Stomach (tissue), 9 donors: ENCODE results near the gene ATXN10. TPM values are rescaled to one million over a fixed set of nuclear protein-coding genes. Genes with fewer than 3 reads are reported as not detected.

Source experiments
- DNase-seq, 2 donors: peaks; one replicate each; pipeline versions ENCODE4 v3.0.0 to v3.0.0-alpha.2; 2013 to 2019
- H3K27ac ChIP-seq, 5 donors: fragments of 200-600 bp in 4 of 5; sonication (generic) in 4 of 5; one replicate each; pipeline ENCODE4 v1.5.1; 2013 to 2019; ENCODE audit warnings: mild to moderate bottlenecking in 1 of 5, moderate library complexity in 1 of 5
- H3K27me3 ChIP-seq, 3 donors: fragments of 200-600 bp; sonication (generic); one replicate each; pipeline ENCODE4 v1.5.1; 2017 to 2019; ENCODE audit warnings: mixed run types in 1 of 3
- H3K36me3 ChIP-seq, 4 donors: fragments of 200-600 bp; sonication (generic); 1 replicate in 3 of 4; 2 replicates in 1 of 4; pipeline ENCODE4 v1.5.1; 2016 to 2019
- H3K4me1 ChIP-seq, 4 donors: fragments of 200-600 bp; sonication (generic); one replicate each; pipeline ENCODE4 v1.5.1; 2016 to 2019
- H3K4me3 ChIP-seq, 4 donors: fragments of 200-600 bp; sonication (generic) in 3 of 4; one replicate each; pipeline ENCODE4 v1.5.1; 2016 to 2019; ENCODE audit warnings: mild to moderate bottlenecking in 1 of 4
- H3K9me3 ChIP-seq, 4 donors: fragments of 200-600 bp; sonication (generic); one replicate each; pipeline ENCODE4 v1.5.1; 2016 to 2019
- EP300 ChIP-seq: sonication (generic); formaldehyde crosslinking; IDR thresholded peaks from one replicate; pipeline ENCODE4 v1.6.1; 2017; ENCODE audit warnings: antibody characterized with exemption
- POLR2A ChIP-seq, 4 donors: fragments of 450-650 bp; IDR thresholded peaks; one replicate each; pipeline ENCODE4 v1.6.1; 2016; ENCODE audit warnings: antibody characterized with exemption in 4 of 4, control low read depth in 2 of 4, mild to moderate bottlenecking in 1 of 4, moderate library complexity in 1 of 4
- POLR2AphosphoS5 ChIP-seq, 3 donors: sonication (generic); formaldehyde crosslinking; IDR thresholded peaks; one replicate each; pipeline ENCODE4 v1.6.1; 2016; ENCODE audit warnings: antibody characterized with exemption in 3 of 3
- WGBS, 5 donors: extraction: QIAGEN DNeasy Blood & Tissue Kit in 3 of 5; methylation state at CpG; one replicate each; pipeline versions ENCODE4 v1.1.5 to v1.1.7; 2013 to 2018; 5-methylcytosine and 5-hydroxymethylcytosine counted together
- intact Hi-C: fragments of 100-400 bp; cut with DNase I; formaldehyde crosslinking; loops from one replicate; pipeline ENCODE4 v1.15.1; 2023; ENCODE audit warnings: low total_unique reads
- polyA plus RNA-seq, 3 donors: library from polyadenylated mRNA; stranded (reverse); fragments of 200-250 nt; gene quantifications; one replicate each; pipeline ENCODE4 v1.2.3, GENCODE V29; 2013
- total RNA-seq, 5 donors: library from RNA; depleted of rRNA; stranded (reverse); fragments of >200 nt; gene quantifications; one replicate each; pipeline versions ENCODE4 v1.1.0 to v1.2.3, GENCODE V29; 2014 to 2016
- TF ChIP-seq, protein P1 (sequence below), 7 experiments: fragments of 450-650 bp in 4 of 7; fragments of 200-600 bp in 3 of 7; sonication (generic) in 3 of 7; IDR thresholded peaks; one replicate each; pipeline ENCODE4 v1.5.1; 2016 to 2019; ENCODE audit warnings: antibody characterized with exemption in 7 of 7, control low read depth in 2 of 7, mild to moderate bottlenecking in 1 of 7
- donor health status: healthy with polysubstance abuse.
- donor health status: Bipolar disorder and iron deficiency.
- donor health status: healthy.

The ATXN10 gene
- total and polyA plus RNA-seq, 8 donors, result 36.5 to 171 (median 89.4) TPM

DNA sequence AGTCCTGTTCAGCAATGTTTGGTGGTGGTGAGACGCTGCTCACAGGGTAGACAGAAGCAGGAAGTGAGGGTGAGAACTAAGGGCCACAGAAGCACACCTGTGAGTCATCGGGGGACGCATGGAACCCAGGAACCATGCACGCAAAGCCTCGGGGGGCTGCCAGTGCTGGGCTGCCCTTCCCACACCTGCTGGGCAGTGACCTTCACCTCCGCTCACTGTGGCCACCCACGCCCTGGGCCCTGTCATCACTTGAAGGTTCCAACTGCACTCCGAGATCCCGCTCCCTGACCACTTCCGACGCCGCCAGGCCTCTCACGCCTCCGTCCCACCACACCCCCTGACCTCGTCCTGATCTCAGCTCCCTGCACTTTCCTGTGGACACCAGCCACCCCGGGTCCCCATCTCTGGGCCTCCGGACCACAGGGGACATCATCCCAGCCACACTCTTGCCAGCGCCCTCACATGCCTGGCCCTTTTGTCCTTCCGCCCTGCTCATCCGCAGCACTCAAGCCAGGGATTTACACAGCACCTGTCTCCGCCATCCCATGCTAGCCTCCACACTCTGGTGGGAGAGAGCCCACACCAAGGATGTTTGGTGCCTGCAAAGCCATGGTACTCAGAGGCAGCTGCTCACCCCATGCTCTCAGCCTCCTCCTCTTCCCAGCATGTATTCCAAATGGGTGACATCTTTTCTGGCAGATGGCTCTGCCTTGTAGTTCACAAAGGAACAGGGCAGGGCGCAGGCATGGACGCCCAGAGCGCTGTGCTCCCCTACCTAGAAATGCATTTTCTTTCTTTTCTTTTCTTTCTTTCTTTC lies 23.1 kb upstream of the ATXN10 start:
- TF ChIP-seq, protein P1, sequence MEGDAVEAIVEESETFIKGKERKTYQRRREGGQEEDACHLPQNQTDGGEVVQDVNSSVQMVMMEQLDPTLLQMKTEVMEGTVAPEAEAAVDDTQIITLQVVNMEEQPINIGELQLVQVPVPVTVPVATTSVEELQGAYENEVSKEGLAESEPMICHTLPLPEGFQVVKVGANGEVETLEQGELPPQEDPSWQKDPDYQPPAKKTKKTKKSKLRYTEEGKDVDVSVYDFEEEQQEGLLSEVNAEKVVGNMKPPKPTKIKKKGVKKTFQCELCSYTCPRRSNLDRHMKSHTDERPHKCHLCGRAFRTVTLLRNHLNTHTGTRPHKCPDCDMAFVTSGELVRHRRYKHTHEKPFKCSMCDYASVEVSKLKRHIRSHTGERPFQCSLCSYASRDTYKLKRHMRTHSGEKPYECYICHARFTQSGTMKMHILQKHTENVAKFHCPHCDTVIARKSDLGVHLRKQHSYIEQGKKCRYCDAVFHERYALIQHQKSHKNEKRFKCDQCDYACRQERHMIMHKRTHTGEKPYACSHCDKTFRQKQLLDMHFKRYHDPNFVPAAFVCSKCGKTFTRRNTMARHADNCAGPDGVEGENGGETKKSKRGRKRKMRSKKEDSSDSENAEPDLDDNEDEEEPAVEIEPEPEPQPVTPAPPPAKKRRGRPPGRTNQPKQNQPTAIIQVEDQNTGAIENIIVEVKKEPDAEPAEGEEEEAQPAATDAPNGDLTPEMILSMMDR (IDR thresholded peaks at IDR 0.05), result no peak
- TF ChIP-seq EP300 (no peak), POLR2AphosphoS5 (IDR thresholded peaks at IDR 0.05) (no peak), POLR2A (IDR thresholded peaks at IDR 0.05) (no peak)
- no peaks in the 10 kb centered on the region for H3K36me3 ChIP-seq
- intact Hi-C loops, result loop anchor here (10.0 kb wide), 1 partner anchor 216 kb away; no protein-coding TSS in a partner anchor
- H3K4me3 ChIP-seq, result no peak overlapping the region
- H3K9me3 ChIP-seq, result no peaks in the 10 kb centered on the region
- no peak for DNase-seq
- WGBS, 5 donors, result 73 to 85% (median 85%) methylated on average over 24 of the region's 24 CpGs
- no peak overlapping the region for H3K27ac ChIP-seq
- H3K27me3 ChIP-seq, result peaks cover 0 to 83% (median 18%) of the 10 kb centered on the region in 3 donors
- H3K4me1 ChIP-seq, result peaks cover 8 to 12% (median 10%) of the 10 kb centered on the region in 4 donors

DNA sequence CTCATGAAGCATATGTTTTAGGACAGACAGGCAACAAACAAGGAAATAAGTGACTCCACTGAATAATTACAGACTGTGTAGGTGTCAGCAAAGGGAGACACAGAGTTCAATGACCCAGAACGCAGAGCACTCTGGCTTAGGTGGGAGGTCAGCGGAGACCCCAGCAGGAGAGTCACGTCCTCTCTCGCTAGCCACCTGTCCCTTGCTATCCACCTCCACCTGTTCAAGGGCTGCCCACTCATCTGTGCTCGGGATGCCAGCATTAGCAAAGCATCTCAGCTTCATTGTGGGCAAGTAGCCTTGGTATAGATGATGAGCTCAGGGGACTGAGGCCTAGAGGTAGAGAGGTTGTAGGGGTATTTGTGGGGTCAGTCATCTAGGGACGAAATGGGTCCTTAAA lies 21.8 kb upstream of the ATXN10 start:
- Histone ChIP-seq H3K4me1 (peaks cover 8 to 12% (median 10%) of the 10 kb centered on the region in 4 donors), H3K36me3 (no peaks in the 10 kb centered on the region), H3K9me3 (no peaks in the 10 kb centered on the region), H3K27ac (no peak overlapping the region), H3K4me3 (no peak overlapping the region), H3K27me3 (peaks cover 0 to 83% (median 10%) of the 10 kb centered on the region in 3 donors)
- 86 to 95% (median 91%) methylated on average over 6 of the region's 6 CpGs for WGBS, 5 donors
- intact Hi-C loops, result loop anchor here (10.0 kb wide), 1 partner anchor 215 kb away; no protein-coding TSS in a partner anchor
- DNase-seq, result no peak
- no peak for TF ChIP-seq POLR2A (IDR thresholded peaks at IDR 0.05)
- no peak for TF ChIP-seq EP300
- TF ChIP-seq, protein P1 (IDR thresholded peaks at IDR 0.05), result no peak
- no peak for TF ChIP-seq POLR2AphosphoS5 (IDR thresholded peaks at IDR 0.05)

DNA sequence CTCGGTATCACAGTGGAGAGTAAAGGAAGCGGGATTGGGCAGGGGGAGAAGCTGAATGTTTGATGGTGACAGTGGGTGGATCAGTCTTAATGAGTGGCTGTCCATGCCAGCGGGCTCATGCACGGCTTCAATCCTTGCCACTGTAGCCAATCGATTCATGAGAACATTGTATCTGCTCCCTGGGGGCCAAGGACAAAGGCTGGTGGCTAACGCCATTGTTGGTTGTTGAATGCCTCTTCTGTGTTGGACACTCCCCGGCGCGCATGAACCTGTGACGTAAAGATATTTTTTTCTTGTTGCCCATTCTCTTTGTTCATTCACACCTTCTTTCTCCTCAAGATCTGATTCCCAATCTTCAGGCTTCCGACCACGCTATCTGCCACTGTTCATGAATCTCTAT lies 20.9 kb upstream of the ATXN10 start:
- Histone ChIP-seq H3K9me3 (no peaks in the 10 kb centered on the region), H3K27ac (no peak overlapping the region), H3K27me3 (peaks cover 0 to 74% (median 1%) of the 10 kb centered on the region in 3 donors), H3K4me1 (peaks cover 1 to 4% (median 3%) of the 10 kb centered on the region in 4 donors), H3K36me3 (no peaks in the 10 kb centered on the region), H3K4me3 (no peak overlapping the region)
- intact Hi-C loops, result no loop called here
- TF ChIP-seq POLR2AphosphoS5 (IDR thresholded peaks at IDR 0.05) (no peak), EP300 (no peak), POLR2A (IDR thresholded peaks at IDR 0.05) (no peak)
- TF ChIP-seq, protein P1 (IDR thresholded peaks at IDR 0.05), result no peak
- WGBS, 5 donors, result 86 to 98% (median 96%) methylated on average over 12 of the region's 12 CpGs
- DNase-seq, result no peak

DNA sequence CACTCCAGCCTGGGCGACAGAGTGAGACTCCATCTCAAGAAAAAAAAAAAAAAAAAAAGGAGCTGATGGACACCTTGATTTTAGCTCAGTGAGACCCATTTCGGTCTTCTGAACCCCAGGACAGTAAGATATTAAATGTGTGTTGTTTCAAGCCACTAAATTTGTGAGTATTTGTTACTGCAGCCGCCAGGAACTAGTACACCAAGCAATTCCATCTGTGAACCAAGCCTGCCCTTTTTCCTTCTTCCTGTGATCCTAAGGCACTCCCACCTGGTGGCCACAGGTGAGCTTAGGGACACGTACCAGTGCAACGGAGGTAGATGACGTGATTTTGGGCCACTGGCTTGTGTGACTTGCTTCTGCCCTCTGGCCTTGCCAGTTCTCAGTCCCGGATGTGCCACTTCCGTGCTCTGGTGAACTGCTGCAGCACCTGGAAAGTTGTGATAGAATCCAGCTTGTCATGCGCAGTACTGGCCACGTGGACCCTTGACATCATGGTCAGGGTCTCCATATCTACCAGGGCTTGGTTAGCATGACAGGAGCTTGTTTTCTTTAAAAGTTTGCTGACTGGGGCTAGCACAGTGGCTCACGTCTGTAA lies 19.6 kb upstream of the ATXN10 start:
- no peak overlapping the region for H3K27ac ChIP-seq
- TF ChIP-seq EP300, result no peak
- no peak for TF ChIP-seq POLR2A (IDR thresholded peaks at IDR 0.05)
- TF ChIP-seq, protein P1 (IDR thresholded peaks at IDR 0.05), result no peak
- TF ChIP-seq POLR2AphosphoS5 (IDR thresholded peaks at IDR 0.05), result no peak
- WGBS, 5 donors, result 85 to 91% (median 88%) methylated on average over 9 to 11 of the region's 11 CpGs

More for the DNA sequence above, 19.6 kb upstream of the ATXN10 start:
- no peak for DNase-seq
- intact Hi-C loops, result no loop called here
- H3K27me3 ChIP-seq, result peaks cover 0 to 62% (median 0%) of the 10 kb centered on the region in 3 donors
- no peaks in the 10 kb centered on the region for H3K4me1 ChIP-seq
- no peak overlapping the region for H3K4me3 ChIP-seq
- no peaks in the 10 kb centered on the region for H3K9me3 ChIP-seq
- H3K36me3 ChIP-seq, result no peaks in the 10 kb centered on the region
